ENCODE results near the gene TTLL5. TPM values are rescaled to one million over a fixed set of nuclear protein-coding genes. Genes with fewer than 3 reads are reported as not detected.

The TTLL5 gene
- total and polyA plus RNA-seq, 9 of the 15 experiments (the other 6 are each of a cell fraction or from before 2014, with no cell fraction given), result 4.1 to 18.9 (median 12.6) TPM

GRCh38 chr14:75982266-75983018 is 321.4 kb downstream of the TTLL5 start (continued):
- TF ChIP-seq, protein P1, sequence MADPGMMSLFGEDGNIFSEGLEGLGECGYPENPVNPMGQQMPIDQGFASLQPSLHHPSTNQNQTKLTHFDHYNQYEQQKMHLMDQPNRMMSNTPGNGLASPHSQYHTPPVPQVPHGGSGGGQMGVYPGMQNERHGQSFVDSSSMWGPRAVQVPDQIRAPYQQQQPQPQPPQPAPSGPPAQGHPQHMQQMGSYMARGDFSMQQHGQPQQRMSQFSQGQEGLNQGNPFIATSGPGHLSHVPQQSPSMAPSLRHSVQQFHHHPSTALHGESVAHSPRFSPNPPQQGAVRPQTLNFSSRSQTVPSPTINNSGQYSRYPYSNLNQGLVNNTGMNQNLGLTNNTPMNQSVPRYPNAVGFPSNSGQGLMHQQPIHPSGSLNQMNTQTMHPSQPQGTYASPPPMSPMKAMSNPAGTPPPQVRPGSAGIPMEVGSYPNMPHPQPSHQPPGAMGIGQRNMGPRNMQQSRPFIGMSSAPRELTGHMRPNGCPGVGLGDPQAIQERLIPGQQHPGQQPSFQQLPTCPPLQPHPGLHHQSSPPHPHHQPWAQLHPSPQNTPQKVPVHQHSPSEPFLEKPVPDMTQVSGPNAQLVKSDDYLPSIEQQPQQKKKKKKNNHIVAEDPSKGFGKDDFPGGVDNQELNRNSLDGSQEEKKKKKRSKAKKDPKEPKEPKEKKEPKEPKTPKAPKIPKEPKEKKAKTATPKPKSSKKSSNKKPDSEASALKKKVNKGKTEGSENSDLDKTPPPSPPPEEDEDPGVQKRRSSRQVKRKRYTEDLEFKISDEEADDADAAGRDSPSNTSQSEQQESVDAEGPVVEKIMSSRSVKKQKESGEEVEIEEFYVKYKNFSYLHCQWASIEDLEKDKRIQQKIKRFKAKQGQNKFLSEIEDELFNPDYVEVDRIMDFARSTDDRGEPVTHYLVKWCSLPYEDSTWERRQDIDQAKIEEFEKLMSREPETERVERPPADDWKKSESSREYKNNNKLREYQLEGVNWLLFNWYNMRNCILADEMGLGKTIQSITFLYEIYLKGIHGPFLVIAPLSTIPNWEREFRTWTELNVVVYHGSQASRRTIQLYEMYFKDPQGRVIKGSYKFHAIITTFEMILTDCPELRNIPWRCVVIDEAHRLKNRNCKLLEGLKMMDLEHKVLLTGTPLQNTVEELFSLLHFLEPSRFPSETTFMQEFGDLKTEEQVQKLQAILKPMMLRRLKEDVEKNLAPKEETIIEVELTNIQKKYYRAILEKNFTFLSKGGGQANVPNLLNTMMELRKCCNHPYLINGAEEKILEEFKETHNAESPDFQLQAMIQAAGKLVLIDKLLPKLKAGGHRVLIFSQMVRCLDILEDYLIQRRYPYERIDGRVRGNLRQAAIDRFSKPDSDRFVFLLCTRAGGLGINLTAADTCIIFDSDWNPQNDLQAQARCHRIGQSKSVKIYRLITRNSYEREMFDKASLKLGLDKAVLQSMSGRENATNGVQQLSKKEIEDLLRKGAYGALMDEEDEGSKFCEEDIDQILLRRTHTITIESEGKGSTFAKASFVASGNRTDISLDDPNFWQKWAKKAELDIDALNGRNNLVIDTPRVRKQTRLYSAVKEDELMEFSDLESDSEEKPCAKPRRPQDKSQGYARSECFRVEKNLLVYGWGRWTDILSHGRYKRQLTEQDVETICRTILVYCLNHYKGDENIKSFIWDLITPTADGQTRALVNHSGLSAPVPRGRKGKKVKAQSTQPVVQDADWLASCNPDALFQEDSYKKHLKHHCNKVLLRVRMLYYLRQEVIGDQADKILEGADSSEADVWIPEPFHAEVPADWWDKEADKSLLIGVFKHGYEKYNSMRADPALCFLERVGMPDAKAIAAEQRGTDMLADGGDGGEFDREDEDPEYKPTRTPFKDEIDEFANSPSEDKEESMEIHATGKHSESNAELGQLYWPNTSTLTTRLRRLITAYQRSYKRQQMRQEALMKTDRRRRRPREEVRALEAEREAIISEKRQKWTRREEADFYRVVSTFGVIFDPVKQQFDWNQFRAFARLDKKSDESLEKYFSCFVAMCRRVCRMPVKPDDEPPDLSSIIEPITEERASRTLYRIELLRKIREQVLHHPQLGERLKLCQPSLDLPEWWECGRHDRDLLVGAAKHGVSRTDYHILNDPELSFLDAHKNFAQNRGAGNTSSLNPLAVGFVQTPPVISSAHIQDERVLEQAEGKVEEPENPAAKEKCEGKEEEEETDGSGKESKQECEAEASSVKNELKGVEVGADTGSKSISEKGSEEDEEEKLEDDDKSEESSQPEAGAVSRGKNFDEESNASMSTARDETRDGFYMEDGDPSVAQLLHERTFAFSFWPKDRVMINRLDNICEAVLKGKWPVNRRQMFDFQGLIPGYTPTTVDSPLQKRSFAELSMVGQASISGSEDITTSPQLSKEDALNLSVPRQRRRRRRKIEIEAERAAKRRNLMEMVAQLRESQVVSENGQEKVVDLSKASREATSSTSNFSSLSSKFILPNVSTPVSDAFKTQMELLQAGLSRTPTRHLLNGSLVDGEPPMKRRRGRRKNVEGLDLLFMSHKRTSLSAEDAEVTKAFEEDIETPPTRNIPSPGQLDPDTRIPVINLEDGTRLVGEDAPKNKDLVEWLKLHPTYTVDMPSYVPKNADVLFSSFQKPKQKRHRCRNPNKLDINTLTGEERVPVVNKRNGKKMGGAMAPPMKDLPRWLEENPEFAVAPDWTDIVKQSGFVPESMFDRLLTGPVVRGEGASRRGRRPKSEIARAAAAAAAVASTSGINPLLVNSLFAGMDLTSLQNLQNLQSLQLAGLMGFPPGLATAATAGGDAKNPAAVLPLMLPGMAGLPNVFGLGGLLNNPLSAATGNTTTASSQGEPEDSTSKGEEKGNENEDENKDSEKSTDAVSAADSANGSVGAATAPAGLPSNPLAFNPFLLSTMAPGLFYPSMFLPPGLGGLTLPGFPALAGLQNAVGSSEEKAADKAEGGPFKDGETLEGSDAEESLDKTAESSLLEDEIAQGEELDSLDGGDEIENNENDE (IDR thresholded peaks at IDR 0.05; ENCODE audit: low read depth, low read length), result no peak
- TF ChIP-seq, protein P2, sequence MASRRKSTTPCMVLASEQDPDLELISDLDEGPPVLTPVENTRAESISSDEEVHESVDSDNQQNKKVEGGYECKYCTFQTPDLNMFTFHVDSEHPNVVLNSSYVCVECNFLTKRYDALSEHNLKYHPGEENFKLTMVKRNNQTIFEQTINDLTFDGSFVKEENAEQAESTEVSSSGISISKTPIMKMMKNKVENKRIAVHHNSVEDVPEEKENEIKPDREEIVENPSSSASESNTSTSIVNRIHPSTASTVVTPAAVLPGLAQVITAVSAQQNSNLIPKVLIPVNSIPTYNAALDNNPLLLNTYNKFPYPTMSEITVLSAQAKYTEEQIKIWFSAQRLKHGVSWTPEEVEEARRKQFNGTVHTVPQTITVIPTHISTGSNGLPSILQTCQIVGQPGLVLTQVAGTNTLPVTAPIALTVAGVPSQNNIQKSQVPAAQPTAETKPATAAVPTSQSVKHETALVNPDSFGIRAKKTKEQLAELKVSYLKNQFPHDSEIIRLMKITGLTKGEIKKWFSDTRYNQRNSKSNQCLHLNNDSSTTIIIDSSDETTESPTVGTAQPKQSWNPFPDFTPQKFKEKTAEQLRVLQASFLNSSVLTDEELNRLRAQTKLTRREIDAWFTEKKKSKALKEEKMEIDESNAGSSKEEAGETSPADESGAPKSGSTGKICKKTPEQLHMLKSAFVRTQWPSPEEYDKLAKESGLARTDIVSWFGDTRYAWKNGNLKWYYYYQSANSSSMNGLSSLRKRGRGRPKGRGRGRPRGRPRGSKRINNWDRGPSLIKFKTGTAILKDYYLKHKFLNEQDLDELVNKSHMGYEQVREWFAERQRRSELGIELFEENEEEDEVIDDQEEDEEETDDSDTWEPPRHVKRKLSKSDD (conservative IDR thresholded peaks at IDR 0.05; ENCODE audit: low read length), result no peak
- TF ChIP-seq XRCC3 (IDR thresholded peaks at IDR 0.05), result no peak
- no peak for TF ChIP-seq NELFE (IDR thresholded peaks at IDR 0.05; ENCODE audit: insufficient read depth, insufficient read length)
- no peak for TF ChIP-seq LARP7 (IDR thresholded peaks at IDR 0.05)
- TF ChIP-seq MIER1 (IDR thresholded peaks at IDR 0.05; ENCODE audit: low read depth), result no peak
- TF ChIP-seq, protein P3, sequence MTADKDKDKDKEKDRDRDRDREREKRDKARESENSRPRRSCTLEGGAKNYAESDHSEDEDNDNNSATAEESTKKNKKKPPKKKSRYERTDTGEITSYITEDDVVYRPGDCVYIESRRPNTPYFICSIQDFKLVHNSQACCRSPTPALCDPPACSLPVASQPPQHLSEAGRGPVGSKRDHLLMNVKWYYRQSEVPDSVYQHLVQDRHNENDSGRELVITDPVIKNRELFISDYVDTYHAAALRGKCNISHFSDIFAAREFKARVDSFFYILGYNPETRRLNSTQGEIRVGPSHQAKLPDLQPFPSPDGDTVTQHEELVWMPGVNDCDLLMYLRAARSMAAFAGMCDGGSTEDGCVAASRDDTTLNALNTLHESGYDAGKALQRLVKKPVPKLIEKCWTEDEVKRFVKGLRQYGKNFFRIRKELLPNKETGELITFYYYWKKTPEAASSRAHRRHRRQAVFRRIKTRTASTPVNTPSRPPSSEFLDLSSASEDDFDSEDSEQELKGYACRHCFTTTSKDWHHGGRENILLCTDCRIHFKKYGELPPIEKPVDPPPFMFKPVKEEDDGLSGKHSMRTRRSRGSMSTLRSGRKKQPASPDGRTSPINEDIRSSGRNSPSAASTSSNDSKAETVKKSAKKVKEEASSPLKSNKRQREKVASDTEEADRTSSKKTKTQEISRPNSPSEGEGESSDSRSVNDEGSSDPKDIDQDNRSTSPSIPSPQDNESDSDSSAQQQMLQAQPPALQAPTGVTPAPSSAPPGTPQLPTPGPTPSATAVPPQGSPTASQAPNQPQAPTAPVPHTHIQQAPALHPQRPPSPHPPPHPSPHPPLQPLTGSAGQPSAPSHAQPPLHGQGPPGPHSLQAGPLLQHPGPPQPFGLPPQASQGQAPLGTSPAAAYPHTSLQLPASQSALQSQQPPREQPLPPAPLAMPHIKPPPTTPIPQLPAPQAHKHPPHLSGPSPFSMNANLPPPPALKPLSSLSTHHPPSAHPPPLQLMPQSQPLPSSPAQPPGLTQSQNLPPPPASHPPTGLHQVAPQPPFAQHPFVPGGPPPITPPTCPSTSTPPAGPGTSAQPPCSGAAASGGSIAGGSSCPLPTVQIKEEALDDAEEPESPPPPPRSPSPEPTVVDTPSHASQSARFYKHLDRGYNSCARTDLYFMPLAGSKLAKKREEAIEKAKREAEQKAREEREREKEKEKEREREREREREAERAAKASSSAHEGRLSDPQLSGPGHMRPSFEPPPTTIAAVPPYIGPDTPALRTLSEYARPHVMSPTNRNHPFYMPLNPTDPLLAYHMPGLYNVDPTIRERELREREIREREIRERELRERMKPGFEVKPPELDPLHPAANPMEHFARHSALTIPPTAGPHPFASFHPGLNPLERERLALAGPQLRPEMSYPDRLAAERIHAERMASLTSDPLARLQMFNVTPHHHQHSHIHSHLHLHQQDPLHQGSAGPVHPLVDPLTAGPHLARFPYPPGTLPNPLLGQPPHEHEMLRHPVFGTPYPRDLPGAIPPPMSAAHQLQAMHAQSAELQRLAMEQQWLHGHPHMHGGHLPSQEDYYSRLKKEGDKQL (CRISPR knock-in tag; IDR thresholded peaks at IDR 0.05; ENCODE audit: borderline replicate concordance), result no peak
